K562 (cell line): ENCODE data around the gene PMVK. TPM values are rescaled to one million over a fixed set of nuclear protein-coding genes. Genes with fewer than 3 reads are reported as not detected.

ENCODE experiments used
- CC2D1A ChIP-seq: fragments of 450-650 bp; IDR thresholded peaks from 2 replicates; pipeline ENCODE4 v1.6.1; 2017; ENCODE audit warnings: mild to moderate bottlenecking
- CTCFL ChIP-seq: IDR thresholded peaks from 2 replicates; pipeline ENCODE4 v1.6.1; 2011; ENCODE audit warnings: borderline replicate concordance, low read depth, mild to moderate bottlenecking, moderate library complexity, low read length; ENCODE audit not compliant: insufficient read depth, poor library complexity, severe bottlenecking
- DACH1 ChIP-seq: fragments of 450-650 bp; IDR thresholded peaks from 2 replicates; pipeline ENCODE4 v1.6.1; 2018; ENCODE audit not compliant: partially characterized antibody
- DIDO1 ChIP-seq: fragments of 450-650 bp; IDR thresholded peaks from 2 replicates; pipeline ENCODE4 v1.6.1; 2016; ENCODE audit warnings: low read depth, missing biosample characterization, missing genetic modification characterization
- DPF2 ChIP-seq: fragments of 450-650 bp; IDR thresholded peaks from 2 replicates; pipeline ENCODE4 v1.6.1; 2016
- FOS ChIP-seq: IDR thresholded peaks from 3 replicates; pipeline ENCODE4 v1.6.1; 2011; ENCODE audit not compliant: insufficient read length; ENCODE audit errors: extremely low read depth
- HMG20A ChIP-seq: fragments of 450-650 bp; formaldehyde crosslinking; conservative IDR thresholded peaks from 2 replicates; pipeline ENCODE4 v1.4.0; 2020; ENCODE audit warnings: mild to moderate bottlenecking, mixed read lengths
- HSF4 ChIP-seq: fragments of 250-450 bp; sonication (Bioruptor Pico); IDR thresholded peaks from 2 replicates; pipeline ENCODE4 v2.1.2; 2022; ENCODE audit warnings: mild to moderate bottlenecking, moderate library complexity, borderline replicate concordance
- IRF2 ChIP-seq: sonication (generic); formaldehyde crosslinking; IDR thresholded peaks from 2 replicates; pipeline ENCODE4 v1.8.1; 2022; ENCODE audit warnings: mild to moderate bottlenecking, missing genetic modification reagents
- KLF13 ChIP-seq: fragments of 450-650 bp; IDR thresholded peaks from 2 replicates; pipeline ENCODE4 v1.6.1; 2016; ENCODE audit warnings: missing genetic modification characterization, low read depth, mild to moderate bottlenecking, missing compliant biosample characterization, moderate library complexity, borderline replicate concordance
- MEF2D ChIP-seq: conservative IDR thresholded peaks from 2 replicates; pipeline ENCODE4 v1.6.1; 2016; ENCODE audit warnings: low read depth, missing genetic modification characterization, missing compliant biosample characterization
- POLR2H ChIP-seq: IDR thresholded peaks from 2 replicates; pipeline ENCODE4 v1.6.1; 2016; ENCODE audit warnings: missing genetic modification characterization, low read depth, mild to moderate bottlenecking, control low read depth, missing compliant biosample characterization, moderate library complexity
- RBM34 ChIP-seq: fragments of 200-400 bp; formaldehyde crosslinking; IDR thresholded peaks from 2 replicates; pipeline ENCODE4 v1.6.1; 2018; ENCODE audit warnings: low read length, borderline replicate concordance; ENCODE audit not compliant: insufficient read depth
- SMAD1 ChIP-seq: fragments of 150-350 bp; IDR thresholded peaks from 2 replicates; pipeline ENCODE4 v1.6.1; 2014; ENCODE audit warnings: low read length, low read depth; ENCODE audit not compliant: partially characterized antibody
- SMAD4 ChIP-seq: fragments of 250-450 bp; sonication (Bioruptor Pico); conservative IDR thresholded peaks from 2 replicates; pipeline ENCODE4 v1.8.0; 2021; ENCODE audit warnings: inconsistent platforms, mild to moderate bottlenecking, moderate library complexity
- SUPT5H ChIP-seq: fragments of 450-650 bp; IDR thresholded peaks from 2 replicates; pipeline ENCODE4 v1.6.1; 2016
- TAF7 ChIP-seq: fragments of 450-650 bp; IDR thresholded peaks from 2 replicates; pipeline ENCODE4 v1.6.1; 2016; ENCODE audit warnings: missing genetic modification characterization, missing compliant biosample characterization
- U2AF2 ChIP-seq: fragments of 200-400 bp; formaldehyde crosslinking; optimal IDR thresholded peaks from 2 replicates; pipeline ENCODE3; 2017; ENCODE audit warnings: low read depth, mild to moderate bottlenecking, low read length
- ZBTB7A ChIP-seq: IDR thresholded peaks from 2 replicates; pipeline ENCODE4 v1.6.1; 2011; ENCODE audit warnings: low read depth, mild to moderate bottlenecking, low read length, moderate library complexity, borderline replicate concordance; ENCODE audit not compliant: control insufficient read depth
- ZNF766 ChIP-seq: fragments of 200-800 bp; sonication (Bioruptor generic); conservative IDR thresholded peaks from 2 replicates; pipeline ENCODE4 v1.6.1; 2016; ENCODE audit warnings: missing genetic modification characterization, missing compliant biosample characterization
- polyA plus RNA-seq, 8 experiments: library from polyadenylated mRNA; depleted of rRNA in 4 of 8; stranded (reverse) in 5 of 8; unstranded in 3 of 8; fragments of >200 nt; fragmentation: Nextera tagmentation in 2 of 8; fragmentation: Illumina TruSeq in 1 of 8; extraction: Ambion mirVana in 2 of 8; extraction: Trizol in 1 of 8; gene quantifications; 2 replicates each; pipeline versions ENCODE4 v1.2.1 to v1.2.3, GENCODE V29; 2011 to 2014; ENCODE audit warnings: inconsistent platforms in 1 of 8, missing spikeins in 1 of 8
- total RNA-seq, 7 experiments: library from RNA; depleted of rRNA in 6 of 7; stranded (reverse); fragments of >200 nt in 6 of 7; fragmentation: Illumina TruSeq in 2 of 7; extraction: Trizol in 2 of 7; gene quantifications; 2 replicates each; pipeline versions ENCODE4 v1.2.1 to v1.2.3, GENCODE V29; 2011 to 2021; ENCODE audit warnings: low replicate concordance in 1 of 7
- TF ChIP-seq, protein P1 (sequence below): sonication (generic); formaldehyde crosslinking; IDR thresholded peaks from 2 replicates; pipeline ENCODE4 v1.8.0; 2023; ENCODE audit warnings: mild to moderate bottlenecking, missing genetic modification reagents
- TF ChIP-seq, protein P2 (sequence below): sonication (generic); formaldehyde crosslinking; IDR thresholded peaks from 2 replicates; pipeline ENCODE4 v1.9.0; 2022; ENCODE audit warnings: mild to moderate bottlenecking, missing genetic modification reagents
- TF ChIP-seq, protein P3 (sequence below): sonication (generic); formaldehyde crosslinking; IDR thresholded peaks from 2 replicates; pipeline ENCODE4 v1.5.0; 2020; ENCODE audit warnings: missing genetic modification reagents
- TF ChIP-seq, protein P4 (sequence below): fragments of 250-450 bp; sonication (Bioruptor Pico); IDR thresholded peaks from 2 replicates; pipeline ENCODE4 v1.8.0; 2022; ENCODE audit warnings: moderate library complexity, mild to moderate bottlenecking, inconsistent platforms

The PMVK gene
- total and polyA plus RNA-seq, 9 of the 15 experiments (the other 6 are each of a cell fraction or from before 2014, with no cell fraction given), result 1.1 to 15.3 (median 6.3) TPM

GRCh38 chr1:154973344-154974101, 37.0 kb upstream of the PMVK start (continued):
- TF ChIP-seq CTCFL, result no peak
- no peak for TF ChIP-seq ZBTB7A
- TF ChIP-seq SMAD1, result no peak
- no peak for TF ChIP-seq RBM34
- TF ChIP-seq KLF13 (tag), result peak; percentile 99
- TF ChIP-seq TAF7 (tag), result 0 out of 2 replicates have a peak, but pooled peaks have one; percentile 29
- TF ChIP-seq FOS, result no peak
- 0 out of 2 replicates have a peak, but pooled peaks have one; percentile 41 for TF ChIP-seq ZNF766 (CRISPR knock-in tag)
- TF ChIP-seq DACH1, result peak; percentile 84
- no peak for TF ChIP-seq DIDO1
- TF ChIP-seq, protein P1, sequence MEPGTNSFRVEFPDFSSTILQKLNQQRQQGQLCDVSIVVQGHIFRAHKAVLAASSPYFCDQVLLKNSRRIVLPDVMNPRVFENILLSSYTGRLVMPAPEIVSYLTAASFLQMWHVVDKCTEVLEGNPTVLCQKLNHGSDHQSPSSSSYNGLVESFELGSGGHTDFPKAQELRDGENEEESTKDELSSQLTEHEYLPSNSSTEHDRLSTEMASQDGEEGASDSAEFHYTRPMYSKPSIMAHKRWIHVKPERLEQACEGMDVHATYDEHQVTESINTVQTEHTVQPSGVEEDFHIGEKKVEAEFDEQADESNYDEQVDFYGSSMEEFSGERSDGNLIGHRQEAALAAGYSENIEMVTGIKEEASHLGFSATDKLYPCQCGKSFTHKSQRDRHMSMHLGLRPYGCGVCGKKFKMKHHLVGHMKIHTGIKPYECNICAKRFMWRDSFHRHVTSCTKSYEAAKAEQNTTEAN, result no peak
- TF ChIP-seq, protein P2, sequence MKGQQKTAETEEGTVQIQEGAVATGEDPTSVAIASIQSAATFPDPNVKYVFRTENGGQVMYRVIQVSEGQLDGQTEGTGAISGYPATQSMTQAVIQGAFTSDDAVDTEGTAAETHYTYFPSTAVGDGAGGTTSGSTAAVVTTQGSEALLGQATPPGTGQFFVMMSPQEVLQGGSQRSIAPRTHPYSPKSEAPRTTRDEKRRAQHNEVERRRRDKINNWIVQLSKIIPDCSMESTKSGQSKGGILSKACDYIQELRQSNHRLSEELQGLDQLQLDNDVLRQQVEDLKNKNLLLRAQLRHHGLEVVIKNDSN (CRISPR knock-in tag), result no peak
- no peak for TF ChIP-seq HMG20A (CRISPR knock-in tag)
- peak; percentile 48; the same call in 1 of the 2 replicates for TF ChIP-seq CC2D1A
- TF ChIP-seq POLR2H (tag), result peak; percentile 79
- TF ChIP-seq, protein P3, sequence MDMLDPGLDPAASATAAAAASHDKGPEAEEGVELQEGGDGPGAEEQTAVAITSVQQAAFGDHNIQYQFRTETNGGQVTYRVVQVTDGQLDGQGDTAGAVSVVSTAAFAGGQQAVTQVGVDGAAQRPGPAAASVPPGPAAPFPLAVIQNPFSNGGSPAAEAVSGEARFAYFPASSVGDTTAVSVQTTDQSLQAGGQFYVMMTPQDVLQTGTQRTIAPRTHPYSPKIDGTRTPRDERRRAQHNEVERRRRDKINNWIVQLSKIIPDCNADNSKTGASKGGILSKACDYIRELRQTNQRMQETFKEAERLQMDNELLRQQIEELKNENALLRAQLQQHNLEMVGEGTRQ (CRISPR knock-in tag), result no peak
- peak; percentile 90 for TF ChIP-seq DPF2
- TF ChIP-seq SUPT5H, result peak; percentile 88
- no peak for TF ChIP-seq IRF2 (CRISPR knock-in tag)
- no peak for TF ChIP-seq U2AF2
- TF ChIP-seq HSF4, result no peak
- peak; percentile 59; the same call in 1 of the 2 replicates for TF ChIP-seq SMAD4
- TF ChIP-seq, protein P4, sequence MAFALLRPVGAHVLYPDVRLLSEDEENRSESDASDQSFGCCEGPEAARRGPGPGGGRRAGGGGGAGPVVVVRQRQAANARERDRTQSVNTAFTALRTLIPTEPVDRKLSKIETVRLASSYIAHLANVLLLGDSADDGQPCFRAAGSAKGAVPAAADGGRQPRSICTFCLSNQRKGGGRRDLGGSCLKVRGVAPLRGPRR (CRISPR knock-in tag), result no peak
- TF ChIP-seq MEF2D, result no peak
